ENCODE measurements around the gene KCNQ2. TPM values are rescaled to one million over a fixed set of nuclear protein-coding genes. Genes with fewer than 3 reads are reported as not detected.

The KCNQ2 gene
- polyA plus RNA-seq, 4 donors = 0.27 to 1.4 (median 0.65) TPM; not detected in 1

DNA sequence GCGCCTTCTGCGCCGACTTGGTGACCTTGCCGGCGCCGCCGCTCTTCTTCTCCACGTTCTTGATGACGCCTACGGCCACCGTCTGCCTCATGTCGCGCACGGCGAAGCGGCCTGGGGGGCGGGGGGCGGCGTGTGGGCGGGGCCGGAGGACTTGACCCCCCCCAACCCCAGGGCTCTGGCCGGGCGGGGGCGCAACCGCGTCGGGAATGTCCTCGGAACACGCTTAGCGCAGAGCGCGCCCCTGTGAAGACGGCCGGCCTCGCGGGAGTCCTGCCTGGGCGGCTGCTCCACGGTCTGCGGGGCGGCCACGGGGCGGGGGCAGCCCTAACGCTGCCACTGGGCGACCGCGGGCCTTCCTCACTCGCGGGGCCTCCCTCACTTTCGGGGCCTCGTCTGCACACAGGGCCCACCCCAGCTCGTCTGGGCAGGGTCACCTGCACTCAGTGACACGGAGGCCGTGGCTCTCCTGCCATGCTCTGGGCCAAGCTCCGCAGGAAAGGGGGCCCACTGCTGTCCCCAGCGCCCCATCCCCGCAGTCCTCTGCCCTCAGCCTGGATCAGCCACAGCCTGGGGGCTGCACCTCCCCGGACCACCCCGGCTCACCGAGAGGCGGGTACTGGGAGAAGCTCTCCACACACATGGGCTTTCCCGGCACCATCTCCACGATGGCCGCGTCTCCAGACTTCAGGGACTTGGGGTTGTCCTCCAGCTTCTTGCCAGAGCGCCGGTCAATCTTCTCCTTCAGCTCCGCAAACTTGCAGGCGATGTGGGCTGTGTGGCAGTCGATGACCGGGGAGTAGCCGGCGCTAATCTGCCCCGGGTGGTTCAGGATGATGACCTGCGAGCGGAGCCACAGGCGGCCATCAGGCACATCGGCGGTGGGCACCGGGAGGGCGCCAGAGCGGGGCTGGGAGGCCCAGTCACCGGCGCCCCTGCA, 16.1 kb upstream of the KCNQ2 start:
- Histone ChIP-seq H3K4me3 (ENCODE audit: low read depth in 1 of 3, low read length in 3 of 3) (no peak overlapping the region), H3K9me3 (ENCODE audit: control insufficient read depth in 2 of 2, insufficient read depth in 1 of 2, low read depth in 1 of 2, low read length in 1 of 2) (peaks cover 0 to 4% of the 10 kb centered on the region in 2 donors), H3K27me3 (ENCODE audit: control insufficient read depth in 3 of 3, insufficient read depth in 3 of 3, low read length in 3 of 3) (peaks cover 8 to 19% (median 12%) of the 10 kb centered on the region in 3 donors), H3K27ac (ENCODE audit: low read depth in 1 of 3, low read length in 2 of 3) (no peak overlapping the region), H3K36me3 (ENCODE audit: control insufficient read depth in 3 of 3, insufficient read depth in 2 of 3, low read depth in 1 of 3, low read length in 3 of 3) (no peaks in the 10 kb centered on the region), H3K4me1 (ENCODE audit: control insufficient read depth in 3 of 3, insufficient read depth in 2 of 3, low read depth in 1 of 3, low read length in 2 of 3) (no peaks in the 10 kb centered on the region)
- DNase-seq (no peak), FAIRE-seq (no peak)
- WGBS, 3 donors = 14 to 37% (median 24%) methylated on average over 32 to 83 of the region's 83 CpGs

DNA sequence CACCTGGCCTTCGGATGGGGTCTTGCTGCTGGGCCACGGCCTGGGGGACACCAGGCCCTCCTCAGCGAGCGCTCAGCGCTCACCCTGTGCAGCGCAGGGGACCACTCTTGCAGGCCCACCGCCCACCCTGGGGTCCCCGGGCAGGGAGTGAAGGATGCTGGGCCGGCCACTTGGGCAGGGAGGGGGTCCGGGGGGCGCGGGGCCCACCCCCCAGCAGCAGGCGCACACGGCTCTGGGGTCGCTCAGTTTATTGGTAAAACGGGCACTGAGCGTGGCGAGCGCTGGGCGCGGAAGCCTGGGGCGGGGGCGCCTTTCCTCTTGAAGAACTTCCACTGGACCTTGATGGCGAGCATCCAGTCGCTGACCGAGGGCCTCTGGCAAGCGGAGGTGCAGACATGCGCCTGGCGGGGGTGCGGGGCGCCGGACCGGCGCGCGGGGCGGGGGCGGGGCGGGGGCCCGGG, 15.4 kb upstream of the KCNQ2 start:
- Histone ChIP-seq H3K4me1 (ENCODE audit: control insufficient read depth in 3 of 3, insufficient read depth in 2 of 3, low read depth in 1 of 3, low read length in 2 of 3) (no peaks in the 10 kb centered on the region), H3K9me3 (ENCODE audit: control insufficient read depth in 2 of 2, insufficient read depth in 1 of 2, low read depth in 1 of 2, low read length in 1 of 2) (peaks cover 0 to 4% of the 10 kb centered on the region in 2 donors), H3K27me3 (ENCODE audit: control insufficient read depth in 3 of 3, insufficient read depth in 3 of 3, low read length in 3 of 3) (peaks cover 8 to 19% (median 12%) of the 10 kb centered on the region in 3 donors), H3K4me3 (ENCODE audit: low read depth in 1 of 3, low read length in 3 of 3) (no peak overlapping the region), H3K36me3 (ENCODE audit: control insufficient read depth in 3 of 3, insufficient read depth in 2 of 3, low read depth in 1 of 3, low read length in 3 of 3) (no peaks in the 10 kb centered on the region), H3K27ac (ENCODE audit: low read depth in 1 of 3, low read length in 2 of 3) (no peak overlapping the region)
- DNase-seq (no peak), FAIRE-seq (no peak)
- 11 to 29% (median 28%) methylated on average over 20 to 39 of the region's 40 CpGs for WGBS, 3 donors

DNA sequence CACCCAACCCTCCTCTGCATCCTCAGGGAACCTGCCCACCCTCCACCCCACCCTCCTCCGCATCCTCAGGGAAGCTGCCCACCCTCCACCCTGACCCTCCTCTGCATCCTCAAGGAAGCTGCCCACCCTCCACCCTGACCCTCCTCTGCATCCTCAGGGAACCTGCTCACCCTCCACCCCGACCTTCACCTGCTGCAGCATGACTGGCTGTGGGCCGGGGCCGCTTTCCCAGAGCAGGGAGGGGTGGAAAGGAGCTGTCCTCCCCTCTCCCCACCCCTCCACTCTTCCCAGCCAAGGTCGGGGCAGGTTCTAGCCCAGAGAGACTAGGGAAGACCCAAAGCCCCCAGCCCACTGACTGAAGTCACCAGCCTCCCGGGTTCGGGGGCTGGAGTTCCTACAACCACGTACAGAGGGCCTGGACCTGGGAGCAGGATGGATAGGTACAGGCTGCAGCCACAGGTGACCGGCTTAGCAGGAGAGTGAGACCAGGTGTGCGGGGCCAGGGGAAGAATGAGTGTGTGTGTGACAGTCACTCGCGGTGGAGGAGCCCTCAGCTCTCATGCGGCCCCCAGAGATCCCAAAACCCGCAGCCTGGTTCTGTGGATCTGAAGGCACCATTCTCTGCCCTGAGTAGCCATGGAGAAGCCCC, 14.8 kb upstream of the KCNQ2 start:
- 44 to 48% (median 47%) methylated on average over 14 of the region's 14 CpGs for WGBS, 3 donors
- peaks cover 11 to 22% (median 16%) of the 10 kb centered on the region in 3 donors for H3K27me3 ChIP-seq (ENCODE audit: control insufficient read depth in 3 of 3, insufficient read depth in 3 of 3, low read length in 3 of 3)
- H3K4me1 ChIP-seq (ENCODE audit: control insufficient read depth in 3 of 3, insufficient read depth in 2 of 3, low read depth in 1 of 3, low read length in 2 of 3) = no peaks in the 10 kb centered on the region
- no peak for FAIRE-seq
- no peak overlapping the region for H3K4me3 ChIP-seq (ENCODE audit: low read depth in 1 of 3, low read length in 3 of 3)
- no peak for DNase-seq
- peaks cover 0 to 4% of the 10 kb centered on the region in 2 donors for H3K9me3 ChIP-seq (ENCODE audit: control insufficient read depth in 2 of 2, insufficient read depth in 1 of 2, low read depth in 1 of 2, low read length in 1 of 2)
- H3K36me3 ChIP-seq (ENCODE audit: control insufficient read depth in 3 of 3, insufficient read depth in 2 of 3, low read depth in 1 of 3, low read length in 3 of 3) = no peaks in the 10 kb centered on the region
- no peak overlapping the region for H3K27ac ChIP-seq (ENCODE audit: low read depth in 1 of 3, low read length in 2 of 3)

DNA sequence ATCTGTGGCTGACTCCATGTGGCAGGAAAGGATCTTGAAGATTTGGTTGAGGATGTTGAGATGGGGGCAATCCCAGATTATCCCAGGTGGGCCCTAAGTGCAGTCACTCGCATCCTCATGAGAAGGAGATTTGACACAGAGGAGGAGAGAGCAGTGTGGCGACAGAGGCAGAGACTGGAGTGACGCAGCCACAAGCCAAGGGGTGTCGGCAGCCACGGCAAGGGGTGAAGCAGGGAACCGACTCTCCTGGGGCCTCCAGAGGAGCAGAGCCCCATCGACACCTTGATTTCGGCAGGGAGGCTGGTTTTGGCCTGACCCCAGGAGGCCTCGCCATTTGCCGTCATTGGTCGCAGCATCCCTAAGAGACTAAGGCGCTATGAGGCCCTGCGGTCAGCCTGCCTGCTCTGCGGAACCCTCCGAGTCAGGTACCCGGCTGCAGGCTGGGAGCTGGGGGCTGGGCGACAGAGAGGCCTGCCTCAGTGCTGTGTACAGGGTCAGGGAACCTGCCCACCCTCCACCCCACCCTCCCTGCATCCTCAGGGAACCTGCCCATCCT, 13.9 kb upstream of the KCNQ2 start:
- Histone ChIP-seq H3K9me3 (ENCODE audit: control insufficient read depth in 2 of 2, insufficient read depth in 1 of 2, low read depth in 1 of 2, low read length in 1 of 2) (peaks cover 0 to 4% of the 10 kb centered on the region in 2 donors), H3K27me3 (ENCODE audit: control insufficient read depth in 3 of 3, insufficient read depth in 3 of 3, low read length in 3 of 3) (peaks cover 11 to 27% (median 16%) of the 10 kb centered on the region in 3 donors), H3K4me1 (ENCODE audit: control insufficient read depth in 3 of 3, insufficient read depth in 2 of 3, low read depth in 1 of 3, low read length in 2 of 3) (no peaks in the 10 kb centered on the region), H3K27ac (ENCODE audit: low read depth in 1 of 3, low read length in 2 of 3) (no peak overlapping the region), H3K36me3 (ENCODE audit: control insufficient read depth in 3 of 3, insufficient read depth in 2 of 3, low read depth in 1 of 3, low read length in 3 of 3) (no peaks in the 10 kb centered on the region), H3K4me3 (ENCODE audit: low read depth in 1 of 3, low read length in 3 of 3) (no peak overlapping the region)
- 89 to 90% (median 90%) methylated on average over 15 to 17 of the region's 17 CpGs for WGBS, 3 donors
- DNase-seq = no peak
- no peak for FAIRE-seq

DNA sequence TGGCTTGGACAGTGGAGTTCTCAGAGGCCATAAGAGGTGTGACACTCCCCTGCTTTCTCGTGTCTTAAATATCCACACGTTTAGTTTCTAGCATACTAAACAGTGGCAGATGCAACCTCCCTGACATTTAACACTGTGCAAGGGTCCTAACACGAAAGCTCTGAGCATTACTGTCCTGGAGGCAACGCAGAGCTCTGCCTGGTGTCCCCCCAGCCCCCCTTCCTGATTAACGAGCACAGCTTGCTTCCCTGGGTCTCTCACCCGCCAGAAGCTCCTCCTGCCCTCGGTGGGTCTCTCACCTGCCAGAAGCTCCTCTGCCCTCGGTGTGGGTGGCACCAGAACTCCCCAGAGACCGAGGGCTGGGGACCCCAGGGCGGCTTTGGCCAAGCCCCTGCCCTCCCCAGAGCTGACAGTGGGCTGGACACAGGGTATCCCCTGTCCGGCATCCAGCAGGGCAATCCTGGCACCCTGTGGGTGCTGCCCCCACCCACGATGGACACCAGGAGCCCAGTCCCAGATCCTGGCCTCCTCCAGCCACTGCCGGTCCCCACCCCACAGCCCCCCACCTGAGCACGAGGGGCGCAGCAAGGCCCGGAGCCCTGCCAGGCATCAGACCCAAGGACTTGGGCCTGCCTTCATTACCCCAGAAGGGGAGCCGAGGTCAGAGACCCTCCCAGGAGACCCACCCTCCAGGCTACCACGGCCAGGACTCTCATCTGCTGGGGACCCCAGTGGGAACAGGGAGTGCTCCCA, 12.4 kb upstream of the KCNQ2 start:
- Histone ChIP-seq H3K9me3 (ENCODE audit: control insufficient read depth in 2 of 2, insufficient read depth in 1 of 2, low read depth in 1 of 2, low read length in 1 of 2) (peaks cover 0 to 4% of the 10 kb centered on the region in 2 donors), H3K4me1 (ENCODE audit: control insufficient read depth in 3 of 3, insufficient read depth in 2 of 3, low read depth in 1 of 3, low read length in 2 of 3) (no peaks in the 10 kb centered on the region), H3K27me3 (ENCODE audit: control insufficient read depth in 3 of 3, insufficient read depth in 3 of 3, low read length in 3 of 3) (peaks cover 11 to 27% (median 16%) of the 10 kb centered on the region in 3 donors), H3K27ac (ENCODE audit: low read depth in 1 of 3, low read length in 2 of 3) (no peak overlapping the region), H3K4me3 (ENCODE audit: low read depth in 1 of 3, low read length in 3 of 3) (no peak overlapping the region), H3K36me3 (ENCODE audit: control insufficient read depth in 3 of 3, insufficient read depth in 2 of 3, low read depth in 1 of 3, low read length in 3 of 3) (no peaks in the 10 kb centered on the region)
- DNase-seq (no peak), FAIRE-seq (no peak)
- WGBS, 3 donors = 48 to 63% (median 54%) methylated on average over 16 to 18 of the region's 18 CpGs

DNA sequence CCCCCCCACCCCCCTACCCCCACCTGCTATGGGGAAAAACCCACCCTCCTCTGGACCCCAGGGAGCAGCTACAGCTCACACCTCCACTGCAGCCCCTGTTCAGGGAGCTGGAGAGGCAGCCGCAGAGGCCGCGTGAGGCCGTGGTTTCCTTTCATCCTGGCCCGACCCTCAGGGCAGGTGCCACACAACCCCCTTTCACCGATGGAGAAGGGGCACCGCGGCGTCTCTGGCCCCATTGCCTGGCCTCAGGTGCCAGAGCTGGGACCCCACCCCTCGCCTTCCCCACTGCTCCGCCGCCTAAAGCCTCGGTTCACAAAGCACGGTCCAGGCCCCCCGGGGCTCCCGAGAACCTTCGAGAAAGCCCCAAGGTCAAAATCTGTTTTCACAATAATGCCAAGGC, 11.8 kb upstream of the KCNQ2 start:
- 59 to 64% (median 64%) methylated on average over 17 of the region's 17 CpGs for WGBS, 3 donors
- DNase-seq (no peak), FAIRE-seq (no peak)
- Histone ChIP-seq H3K27me3 (ENCODE audit: control insufficient read depth in 3 of 3, insufficient read depth in 3 of 3, low read length in 3 of 3) (peaks cover 11 to 31% (median 16%) of the 10 kb centered on the region in 3 donors), H3K4me3 (ENCODE audit: low read depth in 1 of 3, low read length in 3 of 3) (no peak overlapping the region), H3K4me1 (ENCODE audit: control insufficient read depth in 3 of 3, insufficient read depth in 2 of 3, low read depth in 1 of 3, low read length in 2 of 3) (no peaks in the 10 kb centered on the region), H3K36me3 (ENCODE audit: control insufficient read depth in 3 of 3, insufficient read depth in 2 of 3, low read depth in 1 of 3, low read length in 3 of 3) (no peaks in the 10 kb centered on the region), H3K9me3 (ENCODE audit: control insufficient read depth in 2 of 2, insufficient read depth in 1 of 2, low read depth in 1 of 2, low read length in 1 of 2) (peaks cover 0 to 4% of the 10 kb centered on the region in 2 donors), H3K27ac (ENCODE audit: low read depth in 1 of 3, low read length in 2 of 3) (no peak overlapping the region)

DNA sequence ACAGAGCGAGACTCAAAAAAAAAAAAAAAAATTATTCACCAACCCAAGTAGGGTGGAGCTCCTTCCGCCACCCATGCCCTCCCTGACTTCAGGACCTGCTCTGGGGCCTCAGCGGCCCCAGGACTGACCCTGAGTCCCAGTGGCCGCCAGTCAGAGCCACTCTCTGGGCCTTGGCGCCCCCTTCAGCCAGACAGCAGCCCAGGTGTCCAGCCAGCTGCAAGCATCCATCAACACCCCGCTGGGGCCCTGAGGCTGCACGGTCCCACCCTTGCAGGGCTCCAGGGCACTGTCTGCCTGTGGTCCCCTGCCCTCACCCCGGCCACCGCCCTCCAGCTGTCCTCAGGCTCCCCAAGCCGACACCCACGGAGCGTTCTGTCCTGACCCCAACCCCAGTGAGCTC, 11.4 kb upstream of the KCNQ2 start:
- 60 to 66% (median 61%) methylated on average over 12 of the region's 12 CpGs for WGBS, 3 donors
- DNase-seq = no peak
- H3K4me1 ChIP-seq (ENCODE audit: control insufficient read depth in 3 of 3, insufficient read depth in 2 of 3, low read depth in 1 of 3, low read length in 2 of 3) = no peaks in the 10 kb centered on the region
- H3K4me3 ChIP-seq (ENCODE audit: low read depth in 1 of 3, low read length in 3 of 3) = no peak overlapping the region
- no peaks in the 10 kb centered on the region for H3K36me3 ChIP-seq (ENCODE audit: control insufficient read depth in 3 of 3, insufficient read depth in 2 of 3, low read depth in 1 of 3, low read length in 3 of 3)
- peaks cover 7 to 27% (median 14%) of the 10 kb centered on the region in 3 donors for H3K27me3 ChIP-seq (ENCODE audit: control insufficient read depth in 3 of 3, insufficient read depth in 3 of 3, low read length in 3 of 3)
- no peak overlapping the region for H3K27ac ChIP-seq (ENCODE audit: low read depth in 1 of 3, low read length in 2 of 3)
- no peak for FAIRE-seq
- H3K9me3 ChIP-seq (ENCODE audit: control insufficient read depth in 2 of 2, insufficient read depth in 1 of 2, low read depth in 1 of 2, low read length in 1 of 2) = peaks cover 0 to 4% of the 10 kb centered on the region in 2 donors

All from small intestine (tissue), 7 donors.